HUES64 (cell line): ENCODE measurements around the gene CELA3B.
A peak's percentile ranks its signal among the peaks of the same experiment; 100 is the strongest.
"Not testable (repeated sequence)": the region's sequence is repeated elsewhere in the genome, so short reads cannot be mapped to it uniquely, and the experiment has no call there.

Experiments used
- H3K27ac ChIP-seq: 2 replicates; pipeline ENCODE4 v1.7.0; 2013; ENCODE audit warnings: low read depth, low read length, inconsistent platforms
- H3K27me3 ChIP-seq: 2 replicates; pipeline ENCODE4 v1.6.1; 2013; ENCODE audit warnings: mild to moderate bottlenecking, low read length; ENCODE audit not compliant: insufficient read depth
- H3K36me3 ChIP-seq: 2 replicates; pipeline ENCODE4 v1.6.1; 2013; ENCODE audit warnings: mild to moderate bottlenecking, low read length; ENCODE audit not compliant: insufficient read depth
- H3K4me1 ChIP-seq: 2 replicates; pipeline ENCODE4 v1.6.1; 2013; ENCODE audit warnings: mild to moderate bottlenecking, low read length, moderate library complexity; ENCODE audit not compliant: insufficient read depth
- H3K4me3 ChIP-seq: 2 replicates; pipeline ENCODE4 v1.5.1; 2013; ENCODE audit warnings: mild to moderate bottlenecking, low read length, moderate library complexity
- H3K9ac ChIP-seq: 2 replicates; pipeline ENCODE4 v1.6.1; 2013; ENCODE audit warnings: mild to moderate bottlenecking, low read depth, low read length
- H3K9me3 ChIP-seq: 2 replicates; pipeline ENCODE4 v1.6.1; 2013; ENCODE audit warnings: low read depth, low read length; ENCODE audit not compliant: insufficient read depth
- WGBS: fragments of 150-250, 120-280 bp; methylation state at CpG from one replicate; pipeline ENCODE4 v1.1.7; 2013; ENCODE audit warnings: missing lambda C conversion rate; 5-methylcytosine and 5-hydroxymethylcytosine counted together

CELA3B gene

GRCh38 chr1:22018583-22019559, 42.0 kb downstream of the CELA3B start:
- H3K27ac ChIP-seq, result no peak overlapping the region
- 79% methylated on average over 10 of the region's 10 CpGs for WGBS
- peaks cover 2% of the 10 kb centered on the region for H3K4me1 ChIP-seq
- H3K4me3 ChIP-seq, result no peak overlapping the region
- no peaks in the 10 kb centered on the region for H3K36me3 ChIP-seq
- no peaks in the 10 kb centered on the region for H3K9me3 ChIP-seq
- no peak overlapping the region for H3K9ac ChIP-seq
- no peaks in the 10 kb centered on the region for H3K27me3 ChIP-seq

GRCh38 chr1:22021061-22021460, 44.2 kb downstream of the CELA3B start:
- Histone ChIP-seq H3K4me1 (peaks cover 8% of the 10 kb centered on the region), H3K4me3 (no peak overlapping the region), H3K27me3 (no peaks in the 10 kb centered on the region), H3K27ac (no peak overlapping the region), H3K9ac (no peak overlapping the region), H3K9me3 (no peaks in the 10 kb centered on the region), H3K36me3 (no peaks in the 10 kb centered on the region)
- 93% methylated on average over 6 of the region's 6 CpGs for WGBS

GRCh38 chr1:22024485-22025367, 47.9 kb downstream of the CELA3B start:
- Histone ChIP-seq H3K4me3 (peak overlapping the region; percentile 98), H3K27ac (peak overlapping the region; percentile 95; the same call in 1 of the 2 replicates), H3K36me3 (peaks cover 7% of the 10 kb centered on the region), H3K9ac (peak overlapping the region; percentile 97), H3K27me3 (no peaks in the 10 kb centered on the region), H3K9me3 (no peaks in the 10 kb centered on the region), H3K4me1 (peaks cover 8% of the 10 kb centered on the region)
- 17% methylated on average over 33 of the region's 33 CpGs for WGBS

- WGBS, result 0% methylated on average over 41 of the region's 42 CpGs
- Histone ChIP-seq H3K4me3 (peak overlapping the region; percentile 98), H3K27ac (peak overlapping the region; percentile 95), H3K36me3 (peaks cover 16% of the 10 kb centered on the region), H3K9ac (peak overlapping the region; percentile 97), H3K27me3 (no peaks in the 10 kb centered on the region), H3K4me1 (peaks cover 8% of the 10 kb centered on the region), H3K9me3 (no peaks in the 10 kb centered on the region)
Measured at GRCh38 chr1:22025368-22026155, 48.7 kb downstream of the CELA3B start.

GRCh38 chr1:22026924-22027289, 50.1 kb downstream of the CELA3B start:
- H3K9ac ChIP-seq, result no peak overlapping the region

GRCh38 chr1:22030057-22030456, 53.2 kb downstream of the CELA3B start:
- Histone ChIP-seq H3K36me3 (peaks cover 25% of the 10 kb centered on the region), H3K4me1 (no peaks in the 10 kb centered on the region)
- 91% methylated on average over 4 of the region's 4 CpGs for WGBS

More at GRCh38 chr1:22026924-22027289, 50.1 kb downstream of the CELA3B start:
- no peak overlapping the region for H3K4me3 ChIP-seq
- no peaks in the 10 kb centered on the region for H3K27me3 ChIP-seq
- H3K4me1 ChIP-seq, result peaks cover 8% of the 10 kb centered on the region
- H3K36me3 ChIP-seq, result peaks cover 25% of the 10 kb centered on the region
- no peaks in the 10 kb centered on the region for H3K9me3 ChIP-seq
- no peak overlapping the region for H3K27ac ChIP-seq
- WGBS, result 91% methylated on average over 3 of the region's 3 CpGs

GRCh38 chr1:22030473-22030872, 53.7 kb downstream of the CELA3B start:
- WGBS, result 93% methylated on average over 3 of the region's 3 CpGs
- H3K4me1 ChIP-seq, result no peaks in the 10 kb centered on the region
- no peaks in the 10 kb centered on the region for H3K27me3 ChIP-seq
- H3K36me3 ChIP-seq, result peaks cover 25% of the 10 kb centered on the region
- H3K9ac ChIP-seq, result no peak overlapping the region
- H3K4me3 ChIP-seq, result no peak overlapping the region
- no peak overlapping the region for H3K27ac ChIP-seq
- H3K9me3 ChIP-seq, result no peaks in the 10 kb centered on the region

More at GRCh38 chr1:22030057-22030456, 53.2 kb downstream of the CELA3B start:
- H3K27me3 ChIP-seq, result no peaks in the 10 kb centered on the region
- H3K4me3 ChIP-seq, result no peak overlapping the region
- H3K27ac ChIP-seq, result no peak overlapping the region
- H3K9me3 ChIP-seq, result no peaks in the 10 kb centered on the region
- no peak overlapping the region for H3K9ac ChIP-seq

GRCh38 chr1:22031214-22031962, 54.6 kb downstream of the CELA3B start:
- no peaks in the 10 kb centered on the region for H3K27me3 ChIP-seq
- no peak overlapping the region for H3K9ac ChIP-seq
- WGBS, result 96% methylated on average over 8 of the region's 8 CpGs
- no peak overlapping the region for H3K4me3 ChIP-seq
- H3K4me1 ChIP-seq, result no peaks in the 10 kb centered on the region
- no peak overlapping the region for H3K27ac ChIP-seq
- H3K9me3 ChIP-seq, result no peaks in the 10 kb centered on the region
- H3K36me3 ChIP-seq, result peaks cover 25% of the 10 kb centered on the region

GRCh38 chr1:22034834-22035233, 58.0 kb downstream of the CELA3B start:
- WGBS, result 80% methylated on average over 5 of the region's 5 CpGs
- peaks cover 17% of the 10 kb centered on the region for H3K36me3 ChIP-seq
- not testable (repeated sequence) for H3K9ac ChIP-seq, H3K27ac ChIP-seq, H3K27me3 ChIP-seq, H3K4me3 ChIP-seq, H3K9me3 ChIP-seq
- H3K4me1 ChIP-seq, result peaks cover 13% of the 10 kb centered on the region

- H3K4me1 ChIP-seq, result peaks cover 13% of the 10 kb centered on the region
- H3K4me3 ChIP-seq, result no peak overlapping the region
- WGBS, result 49% methylated on average over 6 of the region's 7 CpGs
- no peak overlapping the region for H3K27ac ChIP-seq
- H3K9me3 ChIP-seq, result no peaks in the 10 kb centered on the region
- H3K36me3 ChIP-seq, result no peaks in the 10 kb centered on the region
- no peaks in the 10 kb centered on the region for H3K27me3 ChIP-seq
- H3K9ac ChIP-seq, result no peak overlapping the region
Measured at GRCh38 chr1:22037520-22037919, 60.7 kb downstream of the CELA3B start.
